IMR-90 (cell line): Measurements from ENCODE around the gene KIAA0319L. TPM values are rescaled to one million over a fixed set of nuclear protein-coding genes. Genes with fewer than 3 reads are reported as not detected.
A peak's percentile ranks its signal among the peaks of the same experiment; 100 is the strongest.

Experiments
- ATAC-seq: fragments of 200-7000 bp; cut with Tn5 transposase; 2 replicates; pipeline ENCODE4 v1.9.1; 2020; ENCODE audit warnings: low read depth, mild to moderate bottlenecking, moderate library complexity
- BruUV-seq: library from RNA; stranded (reverse); fragments of 400-500 nt; replicated peaks from 2 replicates; lab custom pipeline; 2021; lab: Mats Ljungman, UMichigan
- CTCF ChIA-PET: fragments of 300-600 bp; formaldehyde crosslinking; extraction: SDS; loops from one replicate; lab custom pipeline; 2021; ENCODE audit warnings: antibody characterized with exemption; lab: Yijun Ruan, JAX
- POLR2A ChIA-PET: fragments of 300-600 bp; sonication (Branson Sonifier 250); formaldehyde crosslinking; loops from one replicate; lab custom pipeline; 2022; ENCODE audit warnings: antibody characterized with exemption; ENCODE audit not compliant: unreplicated experiment; lab: Charles Lee
- DNase-seq: peaks from one replicate; pipeline ENCODE4 v3.0.0; 2013
- H2AFZ ChIP-seq: replicated peaks from 2 replicates; pipeline ENCODE3; 2013; ENCODE audit warnings: low read length, mild to moderate bottlenecking; ENCODE audit not compliant: poor library complexity
- H2AK5ac ChIP-seq: 2 replicates; pipeline ENCODE4 v1.6.1; 2013; ENCODE audit warnings: low read depth, low read length, inconsistent platforms
- H2AK9ac ChIP-seq: replicated peaks from 2 replicates; pipeline ENCODE3; 2013; ENCODE audit warnings: mild to moderate bottlenecking, low read depth, low read length, moderate library complexity; ENCODE audit not compliant: poor library complexity
- H2BK120ac ChIP-seq: 2 replicates; pipeline ENCODE4 v1.6.1; 2013; ENCODE audit warnings: low read depth, low read length, inconsistent platforms
- H2BK15ac ChIP-seq: 3 replicates; pipeline ENCODE4 v1.6.1; 2013; ENCODE audit warnings: low read depth, low read length, inconsistent platforms
- H2BK20ac ChIP-seq: 2 replicates; pipeline ENCODE4 v1.6.1; 2013; ENCODE audit warnings: low read depth, mild to moderate bottlenecking, inconsistent platforms, low read length, moderate library complexity
- H2BK5ac ChIP-seq: 2 replicates; pipeline ENCODE4 v1.6.1; 2013; ENCODE audit warnings: mild to moderate bottlenecking, low read depth, low read length, inconsistent platforms; ENCODE audit not compliant: poor library complexity, severe bottlenecking
- H3K14ac ChIP-seq: replicated peaks from 2 replicates; pipeline ENCODE4 v1.6.1; 2013; ENCODE audit warnings: low read depth, low read length, inconsistent platforms
- H3K18ac ChIP-seq: 2 replicates; pipeline ENCODE4 v1.6.1; 2013; ENCODE audit warnings: low read depth, low read length, control low read depth
- H3K23ac ChIP-seq: 2 replicates; pipeline ENCODE4 v1.6.1; 2013; ENCODE audit warnings: low read depth, low read length, inconsistent platforms
- H3K27ac ChIP-seq: 2 replicates; pipeline ENCODE4 v1.5.1; 2013; ENCODE audit warnings: mild to moderate bottlenecking, control low read depth, low read length; ENCODE audit not compliant: insufficient read depth
- H3K27me3 ChIP-seq: 2 replicates; pipeline ENCODE4 v1.6.1; 2013; ENCODE audit warnings: low read length; ENCODE audit not compliant: control insufficient read depth, insufficient read depth
- H3K36me3 ChIP-seq: 2 replicates; pipeline ENCODE4 v1.6.1; 2013; ENCODE audit warnings: low read length, mixed read lengths; ENCODE audit not compliant: control insufficient read depth, insufficient read depth
- H3K4ac ChIP-seq: 2 replicates; pipeline ENCODE4 v1.6.1; 2013; ENCODE audit warnings: low read depth, low read length, inconsistent platforms
- H3K4me1 ChIP-seq: 2 replicates; pipeline ENCODE4 v1.6.1; 2013; ENCODE audit warnings: low read length, mixed read lengths; ENCODE audit not compliant: control insufficient read depth, insufficient read depth
- H3K4me2 ChIP-seq: 2 replicates; pipeline ENCODE4 v1.6.1; 2013; ENCODE audit warnings: low read depth, mild to moderate bottlenecking, control low read depth, low read length, moderate library complexity
- H3K4me3 ChIP-seq: 2 replicates; pipeline ENCODE4 v1.5.1; 2013; ENCODE audit warnings: low read depth, mild to moderate bottlenecking, control low read depth, low read length, moderate library complexity; ENCODE audit not compliant: insufficient read depth
- H3K56ac ChIP-seq: 2 replicates; pipeline ENCODE4 v1.6.1; 2013; ENCODE audit warnings: low read length, inconsistent platforms; ENCODE audit not compliant: insufficient read depth; ENCODE audit errors: extremely low read depth
- H3K79me1 ChIP-seq, 2 experiments: 2 replicates each; pipeline ENCODE4 v1.6.1; 2013; ENCODE audit warnings: low read length in 2 of 2, inconsistent platforms in 1 of 2, low read depth in 1 of 2
- H3K9ac ChIP-seq: 2 replicates; pipeline ENCODE4 v1.6.1; 2013; ENCODE audit warnings: low read depth, low read length, control low read depth
- H3K9me1 ChIP-seq: 2 replicates; pipeline ENCODE4 v1.6.1; 2013; ENCODE audit warnings: low read length, inconsistent platforms; ENCODE audit not compliant: insufficient read depth
- H3K9me3 ChIP-seq: 2 replicates; pipeline ENCODE4 v1.6.1; 2013; ENCODE audit warnings: low read length; ENCODE audit not compliant: control insufficient read depth, insufficient read depth
- H4K20me1 ChIP-seq: 2 replicates; pipeline ENCODE4 v1.6.1; 2013; ENCODE audit warnings: low read length, inconsistent platforms; ENCODE audit not compliant: insufficient read depth
- H4K5ac ChIP-seq: 2 replicates; pipeline ENCODE4 v1.6.1; 2013; ENCODE audit warnings: mild to moderate bottlenecking, low read depth, low read length, control low read depth
- H4K8ac ChIP-seq, 2 experiments: 2 replicates each; pipeline ENCODE4 v1.6.1; 2013; ENCODE audit warnings: low read depth in 2 of 2, low read length in 2 of 2, control low read depth in 1 of 2, inconsistent platforms in 1 of 2
- H4K91ac ChIP-seq: 2 replicates; pipeline ENCODE4 v1.6.1; 2013; ENCODE audit warnings: low read depth, low read length, inconsistent platforms; ENCODE audit not compliant: insufficient read depth
- BHLHE40 ChIP-seq: fragments of 150-350 bp; IDR thresholded peaks from 2 replicates; pipeline ENCODE4 v1.6.1; 2016; ENCODE audit warnings: mild to moderate bottlenecking, low read depth, low read length
- CEBPB ChIP-seq: IDR thresholded peaks from 2 replicates; pipeline ENCODE4 v1.6.1; 2012; ENCODE audit warnings: low read depth, low read length, improper control_type of control experiment
- CHD1 ChIP-seq: IDR thresholded peaks from 2 replicates; pipeline ENCODE4 v1.6.1; 2012; ENCODE audit warnings: low read depth, low read length, improper control_type of control experiment
- FOS ChIP-seq: fragments of 150-350 bp; IDR thresholded peaks from 2 replicates; pipeline ENCODE4 v1.6.1; 2016; ENCODE audit warnings: low read depth, low read length
- MAFK ChIP-seq: IDR thresholded peaks from 2 replicates; pipeline ENCODE4 v1.6.1; 2012; ENCODE audit warnings: low read depth, low read length, improper control_type of control experiment
- MXI1 ChIP-seq: IDR thresholded peaks from 2 replicates; pipeline ENCODE4 v1.6.1; 2012; ENCODE audit warnings: low read depth, mild to moderate bottlenecking, low read length, moderate library complexity, borderline replicate concordance
- NFE2L2 ChIP-seq: fragments of 150-350 bp; IDR thresholded peaks from 2 replicates; pipeline ENCODE4 v1.6.1; 2016; ENCODE audit warnings: low read depth, mild to moderate bottlenecking, low read length
- POLR2A ChIP-seq: IDR thresholded peaks from 2 replicates; pipeline ENCODE4 v1.6.1; 2012; ENCODE audit warnings: mild to moderate bottlenecking, low read depth, low read length
- RAD21 ChIP-seq: IDR thresholded peaks from 2 replicates; pipeline ENCODE4 v1.6.1; 2012; ENCODE audit warnings: low read length, improper control_type of control experiment
- RCOR1 ChIP-seq: IDR thresholded peaks from 2 replicates; pipeline ENCODE4 v1.6.1; 2012; ENCODE audit warnings: mild to moderate bottlenecking, low read length, improper control_type of control experiment; ENCODE audit not compliant: insufficient replicate concordance
- RFX5 ChIP-seq: IDR thresholded peaks from 2 replicates; pipeline ENCODE4 v1.8.0; 2012; ENCODE audit warnings: low read depth, mild to moderate bottlenecking, low read length, moderate library complexity
- SMC3 ChIP-seq: fragments of 150-350 bp; IDR thresholded peaks from 2 replicates; pipeline ENCODE4 v1.6.1; 2016; ENCODE audit warnings: low read depth, mild to moderate bottlenecking, antibody characterized with exemption, low read length, moderate library complexity
- USF2 ChIP-seq: fragments of 150-350 bp; IDR thresholded peaks from 2 replicates; pipeline ENCODE4 v1.6.1; 2017; ENCODE audit warnings: mild to moderate bottlenecking, antibody characterized with exemption, low read length, low read depth
- WGBS, 2 experiments: methylation state at CpG; one replicate each; pipeline versions ENCODE4 v1.1.5 to v1.1.7; 2013; ENCODE audit warnings: missing lambda C conversion rate in 2 of 2; ENCODE audit not compliant: insufficient read length in 1 of 2; ENCODE audit errors: extremely low coverage in 2 of 2; 5-methylcytosine and 5-hydroxymethylcytosine counted together
- dilution Hi-C: fragments of 300-500 bp; cut with HindIII; formaldehyde crosslinking; loops from one replicate; pipeline ENCODE4 v1.14.3; 2018; ENCODE audit warnings: low sequenced_read_pairs; ENCODE audit not compliant: unreplicated experiment
- in situ Hi-C: fragments of 300-500 bp; cut with MboI; formaldehyde crosslinking; loops from 3 replicates; pipeline ENCODE4 v1.14.3; 2019; ENCODE audit warnings: low sequenced_read_pairs, inconsistent platforms, mixed read lengths
- intact Hi-C: fragments of 100-400 bp; cut with micrococcal nuclease; formaldehyde crosslinking; loops from 2 replicates; pipeline ENCODE4 v1.10.0; 2022
- polyA plus RNA-seq, 3 experiments: library from polyadenylated mRNA; depleted of rRNA; stranded (reverse); fragments of >200 nt; gene quantifications; 2 replicates each; pipeline ENCODE4 v1.2.3, GENCODE V29; 2012; ENCODE audit warnings: low replicate concordance in 1 of 3
- total RNA-seq: library from RNA; depleted of rRNA; stranded (reverse); fragments of >200 nt; gene quantifications from 2 replicates; pipeline ENCODE4 v1.2.3, GENCODE V29; 2012
- TF ChIP-seq, protein P1 (sequence below): conservative IDR thresholded peaks from 2 replicates; pipeline ENCODE4 v1.5.1; 2012; ENCODE audit warnings: mild to moderate bottlenecking, low read depth, low read length, improper control_type of control experiment
- TF ChIP-seq, protein P2 (sequence below): fragments of 150-350 bp; IDR thresholded peaks from 2 replicates; pipeline ENCODE4 v1.6.1; 2016; ENCODE audit warnings: low read depth, mild to moderate bottlenecking, low read length, moderate library complexity, borderline replicate concordance

The KIAA0319L gene
- total and polyA plus RNA-seq, 2 of the 4 experiments (the other 2 are of a cell fraction) = 38.0 to 49.8 TPM

DNA sequence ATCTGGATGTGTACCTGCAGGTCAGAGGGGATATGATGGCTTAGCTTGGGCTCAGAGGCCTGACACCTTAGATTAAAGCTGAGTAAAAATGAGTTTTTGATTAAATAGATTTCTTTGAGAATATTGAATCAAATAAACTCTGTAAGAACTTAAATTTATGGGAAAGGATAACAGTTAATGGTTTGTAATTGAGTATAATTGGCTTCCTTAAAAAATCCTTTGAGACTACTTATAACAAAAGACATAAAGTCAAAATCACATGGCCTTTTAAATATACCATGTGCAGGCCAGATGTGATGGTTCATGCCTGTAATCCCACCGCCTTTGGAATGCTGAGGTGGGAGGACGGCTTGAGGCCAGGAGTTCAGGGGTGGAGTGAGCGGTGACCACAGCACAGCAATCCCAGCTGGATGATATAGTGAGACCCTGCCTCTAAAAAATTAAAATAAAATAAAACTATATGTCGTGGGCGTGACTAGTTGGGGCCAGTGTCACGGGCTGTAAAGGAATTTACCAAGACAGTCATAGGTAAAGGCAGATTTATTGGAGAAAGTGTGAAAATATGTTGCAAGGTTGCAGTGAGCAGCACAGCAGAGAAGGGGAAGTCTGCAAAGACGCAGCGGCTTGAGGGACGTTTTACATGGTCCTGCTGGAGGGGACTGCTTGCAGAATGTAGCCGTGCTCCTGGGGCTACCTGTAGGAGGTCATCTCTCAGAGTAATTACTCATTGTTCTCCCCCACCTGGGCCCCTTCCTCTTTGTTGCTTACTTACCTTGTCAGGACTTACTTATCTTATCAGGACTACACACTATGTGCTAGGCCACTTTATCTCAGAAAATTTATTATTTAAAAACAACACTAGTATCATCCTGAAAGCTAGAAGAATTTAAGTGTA, 166.4 kb downstream of the KIAA0319L start:
- Histone ChIP-seq H2BK5ac (no peak overlapping the region), H4K20me1 (no peaks in the 10 kb centered on the region), H3K27ac (no peak overlapping the region), H3K56ac (no peak overlapping the region), H3K27me3 (no peaks in the 10 kb centered on the region), H4K91ac (no peak overlapping the region), H2BK20ac (no peak overlapping the region), H2AK9ac (peak overlapping the region; percentile 78), H3K4me2 (no peak overlapping the region), H3K23ac (no peak overlapping the region), H3K18ac (no peak overlapping the region), H2AK5ac (no peak overlapping the region), H3K9me1 (peaks cover 6% of the 10 kb centered on the region; the same call in 1 of the 2 replicates), H3K14ac (no peak overlapping the region), H3K9ac (no peak overlapping the region), H3K36me3 (peaks cover 39% of the 10 kb centered on the region), H2AFZ (no peak overlapping the region), H2BK15ac (no peak overlapping the region), H3K79me1 (peaks cover 5 to 14% of the 10 kb centered on the region in 2 experiments; a peak in 2 of 4 replicates), H3K4me3 (no peak overlapping the region), H3K9me3 (no peaks in the 10 kb centered on the region), H4K5ac (no peak overlapping the region), H4K8ac (no peak overlapping the region), H3K4ac (no peak overlapping the region), H3K4me1 (no peaks in the 10 kb centered on the region), H2BK120ac (no peak overlapping the region)
- ChIA-PET CTCF (no interaction called here), POLR2A (no interaction called here)
- intact Hi-C loops (no loop called here), dilution Hi-C loops (no loop called here), in situ Hi-C loops (no loop called here)
- no TSS peak for BruUV-seq
- DNase-seq (peak; percentile 26), ATAC-seq (no peak)
- WGBS, 2 experiments = no CpG with 5 or more reads among the region's 10 CpGs
- TF ChIP-seq CEBPB (no peak), RAD21 (no peak), RCOR1 (no peak), MXI1 (no peak), BHLHE40 (no peak), FOS (no peak), POLR2A (no peak), SMC3 (no peak), RFX5 (no peak), MAFK (no peak), USF2 (no peak), CHD1 (no peak), NFE2L2 (no peak)
- TF ChIP-seq, protein P1, sequence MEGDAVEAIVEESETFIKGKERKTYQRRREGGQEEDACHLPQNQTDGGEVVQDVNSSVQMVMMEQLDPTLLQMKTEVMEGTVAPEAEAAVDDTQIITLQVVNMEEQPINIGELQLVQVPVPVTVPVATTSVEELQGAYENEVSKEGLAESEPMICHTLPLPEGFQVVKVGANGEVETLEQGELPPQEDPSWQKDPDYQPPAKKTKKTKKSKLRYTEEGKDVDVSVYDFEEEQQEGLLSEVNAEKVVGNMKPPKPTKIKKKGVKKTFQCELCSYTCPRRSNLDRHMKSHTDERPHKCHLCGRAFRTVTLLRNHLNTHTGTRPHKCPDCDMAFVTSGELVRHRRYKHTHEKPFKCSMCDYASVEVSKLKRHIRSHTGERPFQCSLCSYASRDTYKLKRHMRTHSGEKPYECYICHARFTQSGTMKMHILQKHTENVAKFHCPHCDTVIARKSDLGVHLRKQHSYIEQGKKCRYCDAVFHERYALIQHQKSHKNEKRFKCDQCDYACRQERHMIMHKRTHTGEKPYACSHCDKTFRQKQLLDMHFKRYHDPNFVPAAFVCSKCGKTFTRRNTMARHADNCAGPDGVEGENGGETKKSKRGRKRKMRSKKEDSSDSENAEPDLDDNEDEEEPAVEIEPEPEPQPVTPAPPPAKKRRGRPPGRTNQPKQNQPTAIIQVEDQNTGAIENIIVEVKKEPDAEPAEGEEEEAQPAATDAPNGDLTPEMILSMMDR = no peak
- TF ChIP-seq, protein P2, sequence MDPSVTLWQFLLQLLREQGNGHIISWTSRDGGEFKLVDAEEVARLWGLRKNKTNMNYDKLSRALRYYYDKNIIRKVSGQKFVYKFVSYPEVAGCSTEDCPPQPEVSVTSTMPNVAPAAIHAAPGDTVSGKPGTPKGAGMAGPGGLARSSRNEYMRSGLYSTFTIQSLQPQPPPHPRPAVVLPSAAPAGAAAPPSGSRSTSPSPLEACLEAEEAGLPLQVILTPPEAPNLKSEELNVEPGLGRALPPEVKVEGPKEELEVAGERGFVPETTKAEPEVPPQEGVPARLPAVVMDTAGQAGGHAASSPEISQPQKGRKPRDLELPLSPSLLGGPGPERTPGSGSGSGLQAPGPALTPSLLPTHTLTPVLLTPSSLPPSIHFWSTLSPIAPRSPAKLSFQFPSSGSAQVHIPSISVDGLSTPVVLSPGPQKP = no peak
